Activated CD4-positive, alpha-beta T cell treated with anti-CD3 and anti-CD28 coated beads, Interleukin-2, amount 10 ng/mL, durations not matched to agents 7 days and 5 days (primary cell): ENCODE data around the gene CCL8. TPM values are rescaled to one million over a fixed set of nuclear protein-coding genes. Genes with fewer than 3 reads are reported as not detected.

Source experiments
- CTCF ChIA-PET: fragments of 350-600 bp; sonication (Branson Sonifier 250); formaldehyde crosslinking; loops from one replicate; lab custom pipeline; 2021; ENCODE audit warnings: antibody characterized with exemption; lab: Charles Lee
- POLR2A ChIA-PET: fragments of 350-600 bp; sonication (Branson Sonifier 250); formaldehyde crosslinking; loops from one replicate; lab custom pipeline; 2021; ENCODE audit warnings: antibody characterized with exemption; lab: Charles Lee
- DNase-seq: peaks from one replicate; pipeline ENCODE4 v3.0.0-alpha.2; 2020
- H3K27ac Mint-ChIP-seq: one replicate; pipeline ENCODE4 v1.8.0; 2021; ENCODE audit warnings: mild to moderate bottlenecking, moderate library complexity, mixed read lengths
- H3K27me3 Mint-ChIP-seq: one replicate; pipeline ENCODE4 v1.8.0; 2021; ENCODE audit warnings: mixed read lengths
- H3K36me3 Mint-ChIP-seq: one replicate; pipeline ENCODE4 v1.8.0; 2021; ENCODE audit warnings: low read depth, mixed read lengths
- H3K4me1 Mint-ChIP-seq: one replicate; pipeline ENCODE4 v1.8.0; 2021; ENCODE audit warnings: mixed read lengths
- H3K4me3 Mint-ChIP-seq: one replicate; pipeline ENCODE4 v1.8.0; 2021; ENCODE audit warnings: mild to moderate bottlenecking, moderate library complexity, mixed read lengths
- H3K9me3 Mint-ChIP-seq: one replicate; pipeline ENCODE4 v1.8.0; 2021; ENCODE audit warnings: mixed read lengths
- total RNA-seq, 2 experiments: library from RNA; stranded (reverse); gene quantifications; one replicate each; pipeline ENCODE4 v1.2.3, GENCODE V29; 2021

CCL8 gene
- total RNA-seq, result not detected

DNA sequence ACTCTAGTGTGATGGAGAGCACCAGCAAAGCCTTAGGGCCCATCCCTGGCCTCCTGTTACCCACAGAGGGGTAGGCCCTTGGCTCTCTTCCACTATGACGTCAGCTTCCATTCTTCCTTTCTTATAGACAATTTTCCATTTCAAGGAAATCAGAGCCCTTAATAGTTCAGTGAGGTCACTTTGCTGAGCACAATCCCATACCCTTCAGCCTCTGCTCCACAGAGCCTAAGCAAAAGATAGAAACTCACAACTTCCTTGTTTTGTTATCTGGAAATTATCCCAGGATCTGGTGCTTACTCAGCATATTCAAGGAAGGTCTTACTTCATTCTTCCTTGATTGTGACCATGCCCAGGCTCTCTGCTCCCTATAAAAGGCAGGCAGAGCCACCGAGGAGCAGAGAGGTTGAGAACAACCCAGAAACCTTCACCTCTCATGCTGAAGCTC is at the start of gene CCL8:
Gene CCL8 (plus strand): TSS at position 397 of the 445 bp plus-strand sequence. CDS start 67 bp downstream, outside the sequence.
- H3K27me3 Mint-ChIP-seq, result peaks cover 29% of the 10 kb centered on the region

DNA sequence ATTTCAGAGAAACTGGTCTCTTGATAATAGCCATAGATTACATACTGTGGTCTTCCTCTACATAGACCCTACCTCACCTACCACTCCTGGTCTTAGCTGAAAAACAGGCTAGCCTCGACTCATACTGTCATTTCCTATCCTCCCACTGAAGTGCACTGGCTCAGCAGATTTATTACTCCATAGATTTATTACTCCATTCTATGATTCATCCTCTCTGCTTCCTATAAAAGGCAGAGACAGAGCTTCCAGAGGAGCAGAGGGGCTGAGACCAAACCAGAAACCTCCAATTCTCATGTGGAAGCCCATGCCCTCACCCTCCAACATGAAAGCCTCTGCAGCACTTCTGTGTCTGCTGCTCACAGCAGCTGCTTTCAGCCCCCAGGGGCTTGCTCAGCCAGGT is 49.3 kb upstream of the CCL8 start, which contains the start of gene CCL7:
Gene CCL7 (plus strand): TSS at position 253 of the 400 bp plus-strand sequence. CDS start 70 bp downstream, at position 323.
- H3K4me1 Mint-ChIP-seq, result no peaks in the 10 kb centered on the region
- ChIA-PET CTCF (no interaction called here), POLR2A (no interaction called here)

More for the DNA sequence above, at the start of gene CCL8:
- CTCF ChIA-PET, result interaction anchor here (1.1 kb wide), 1 partner anchor 42 kb away, joined by 3 read pairs; no protein-coding TSS in a partner anchor
- POLR2A ChIA-PET, result no interaction called here
- H3K9me3 Mint-ChIP-seq, result no peaks in the 10 kb centered on the region
- no peak for DNase-seq
- no peaks in the 10 kb centered on the region for H3K36me3 Mint-ChIP-seq
- H3K4me1 Mint-ChIP-seq, result no peaks in the 10 kb centered on the region
- H3K4me3 Mint-ChIP-seq, result no peak within 1 kb of the TSS
- H3K27ac Mint-ChIP-seq, result no peak within 1 kb of the TSS

DNA sequence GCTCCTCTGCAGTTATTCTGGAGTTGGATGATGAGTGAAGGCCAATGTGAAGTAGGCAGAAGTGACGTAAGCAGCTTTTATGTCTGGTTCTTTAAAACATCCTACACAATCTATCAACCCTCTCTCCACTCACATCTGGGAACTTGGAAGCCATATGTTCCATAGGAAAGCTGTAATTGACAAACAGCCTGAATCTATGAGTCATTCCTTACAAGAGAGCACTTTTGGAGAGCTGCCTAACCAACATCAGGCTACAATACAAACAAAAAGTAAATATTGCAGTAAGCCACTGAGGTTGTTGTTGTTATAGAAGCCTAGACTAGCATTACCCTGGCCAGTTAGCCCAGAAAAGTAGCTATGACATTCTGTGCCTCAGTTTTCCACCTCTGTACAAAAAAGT is 43.4 kb upstream of the CCL8 start:
- H3K36me3 Mint-ChIP-seq, result no peaks in the 10 kb centered on the region
- no peaks in the 10 kb centered on the region for H3K4me1 Mint-ChIP-seq
- ChIA-PET POLR2A (no interaction called here), CTCF (no interaction called here)
- no peak overlapping the region for H3K27ac Mint-ChIP-seq
- no peaks in the 10 kb centered on the region for H3K9me3 Mint-ChIP-seq
- H3K4me3 Mint-ChIP-seq, result no peak overlapping the region
- peaks cover 55% of the 10 kb centered on the region for H3K27me3 Mint-ChIP-seq
- no peak for DNase-seq

More for the DNA sequence above, 49.3 kb upstream of the CCL8 start, which contains the start of gene CCL7:
- H3K4me3 Mint-ChIP-seq, result no peak within 1 kb of the TSS
- peaks cover 52% of the 10 kb centered on the region for H3K27me3 Mint-ChIP-seq
- no peaks in the 10 kb centered on the region for H3K9me3 Mint-ChIP-seq
- no peak within 1 kb of the TSS for H3K27ac Mint-ChIP-seq
- H3K36me3 Mint-ChIP-seq, result no peaks in the 10 kb centered on the region
- no peak for DNase-seq

DNA sequence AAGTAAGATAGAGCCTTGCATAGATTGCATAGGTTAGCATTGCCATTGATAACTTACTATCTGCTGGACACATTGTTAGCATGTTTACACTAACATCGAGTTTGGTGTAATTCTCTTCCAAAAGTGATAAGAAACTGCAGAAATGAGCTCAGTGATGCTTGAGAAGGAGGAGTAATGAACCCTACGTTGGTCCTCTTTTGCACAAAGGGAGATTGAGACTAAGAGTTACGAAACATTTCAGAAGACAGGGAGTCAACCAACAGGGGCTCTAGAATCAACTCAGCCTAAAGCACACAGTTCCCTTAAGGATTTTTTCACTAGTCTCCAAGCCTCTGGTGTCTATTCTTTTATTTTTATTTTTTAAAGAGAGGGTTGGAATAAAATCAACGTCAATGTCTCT is 42.4 kb upstream of the CCL8 start:
- no peak overlapping the region for H3K4me3 Mint-ChIP-seq
- H3K4me1 Mint-ChIP-seq, result no peaks in the 10 kb centered on the region
- ChIA-PET CTCF (no interaction called here), POLR2A (no interaction called here)
- H3K27ac Mint-ChIP-seq, result no peak overlapping the region
- peaks cover 53% of the 10 kb centered on the region for H3K27me3 Mint-ChIP-seq
- H3K36me3 Mint-ChIP-seq, result no peaks in the 10 kb centered on the region
- no peaks in the 10 kb centered on the region for H3K9me3 Mint-ChIP-seq
- no peak for DNase-seq

DNA sequence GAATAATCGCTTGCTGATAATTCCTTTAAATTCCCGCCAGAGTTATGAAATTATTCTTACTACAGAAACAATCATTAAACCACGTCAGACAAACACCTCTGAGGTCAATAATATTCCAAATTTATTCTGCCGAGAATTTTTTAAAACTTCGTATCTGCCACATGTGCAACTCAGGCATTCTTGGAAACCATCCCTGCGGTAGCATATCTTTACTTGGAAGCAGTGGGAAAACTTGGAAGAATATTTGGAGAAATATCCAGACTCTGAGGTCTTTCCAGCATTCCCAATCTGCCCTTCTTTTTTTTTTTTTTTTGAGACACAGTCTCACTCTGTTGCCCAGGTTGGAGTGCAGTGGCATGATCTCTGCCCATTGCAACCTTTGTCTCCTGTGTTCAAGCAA is 35.7 kb upstream of the CCL8 start:
- no peak overlapping the region for H3K27ac Mint-ChIP-seq
- ChIA-PET CTCF (no interaction called here), POLR2A (no interaction called here)
- H3K36me3 Mint-ChIP-seq, result no peaks in the 10 kb centered on the region
- H3K9me3 Mint-ChIP-seq, result no peaks in the 10 kb centered on the region
- peaks cover 34% of the 10 kb centered on the region for H3K27me3 Mint-ChIP-seq
- DNase-seq, result no peak
- H3K4me1 Mint-ChIP-seq, result no peaks in the 10 kb centered on the region
- H3K4me3 Mint-ChIP-seq, result no peak overlapping the region

DNA sequence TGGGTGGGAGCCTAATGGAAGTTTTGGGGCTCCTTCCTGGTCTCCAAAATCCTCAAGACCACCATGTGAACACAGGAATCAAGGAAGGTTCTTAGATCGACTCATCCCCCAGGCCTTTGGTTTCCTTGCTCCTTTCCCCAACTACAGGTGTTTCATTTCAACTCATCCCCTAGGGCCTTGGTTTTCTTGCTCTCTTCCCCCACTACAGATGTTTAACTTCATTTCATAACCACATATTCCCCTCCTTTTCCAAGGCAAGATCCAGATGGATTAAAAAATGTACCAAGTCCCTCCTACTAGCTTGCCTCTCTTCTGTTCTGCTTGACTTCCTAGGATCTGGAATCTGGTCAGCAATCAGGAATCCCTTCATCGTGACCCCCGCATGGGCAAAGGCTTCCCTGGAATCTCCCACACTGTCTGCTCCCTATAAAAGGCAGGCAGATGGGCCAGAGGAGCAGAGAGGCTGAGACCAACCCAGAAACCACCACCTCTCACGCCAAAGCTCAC is 33.9 kb upstream of the CCL8 start, which contains the start of gene CCL11:
Gene CCL11 (plus strand): TSS at position 457 of the 507 bp plus-strand sequence. CDS start 67 bp downstream, outside the sequence.
- H3K4me1 Mint-ChIP-seq, result no peaks in the 10 kb centered on the region
- ChIA-PET CTCF (no interaction called here), POLR2A (no interaction called here)

DNA sequence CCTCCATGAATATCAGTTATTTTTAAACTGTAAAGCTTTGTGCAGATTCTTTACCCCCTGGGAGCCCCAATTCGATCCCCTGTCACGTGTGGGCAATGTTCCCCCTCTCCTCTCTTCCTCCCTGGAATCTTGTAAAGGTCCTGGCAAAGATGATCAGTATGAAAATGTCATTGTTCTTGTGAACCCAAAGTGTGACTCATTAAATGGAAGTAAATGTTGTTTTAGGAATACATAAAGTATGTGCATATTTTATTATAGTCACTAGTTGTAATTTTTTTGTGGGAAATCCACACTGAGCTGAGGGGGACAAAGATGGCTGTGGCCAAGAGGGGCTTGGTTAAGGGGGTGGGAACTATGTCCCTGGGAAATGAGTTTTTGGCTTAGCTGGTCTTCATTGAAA is 31.4 kb upstream of the CCL8 start:
- Mint-ChIP-seq H3K4me1 (no peaks in the 10 kb centered on the region), H3K4me3 (no peak overlapping the region), H3K36me3 (no peaks in the 10 kb centered on the region), H3K27ac (no peak overlapping the region), H3K9me3 (no peaks in the 10 kb centered on the region), H3K27me3 (peaks cover 15% of the 10 kb centered on the region)
- CTCF ChIA-PET, result no interaction called here
- DNase-seq, result no peak
- POLR2A ChIA-PET, result no interaction called here

More for the DNA sequence above, 33.9 kb upstream of the CCL8 start, which contains the start of gene CCL11:
- no peak for DNase-seq
- Mint-ChIP-seq H3K27ac (no peak within 1 kb of the TSS), H3K4me3 (no peak within 1 kb of the TSS), H3K9me3 (no peaks in the 10 kb centered on the region), H3K27me3 (peaks cover 29% of the 10 kb centered on the region), H3K36me3 (no peaks in the 10 kb centered on the region)

DNA sequence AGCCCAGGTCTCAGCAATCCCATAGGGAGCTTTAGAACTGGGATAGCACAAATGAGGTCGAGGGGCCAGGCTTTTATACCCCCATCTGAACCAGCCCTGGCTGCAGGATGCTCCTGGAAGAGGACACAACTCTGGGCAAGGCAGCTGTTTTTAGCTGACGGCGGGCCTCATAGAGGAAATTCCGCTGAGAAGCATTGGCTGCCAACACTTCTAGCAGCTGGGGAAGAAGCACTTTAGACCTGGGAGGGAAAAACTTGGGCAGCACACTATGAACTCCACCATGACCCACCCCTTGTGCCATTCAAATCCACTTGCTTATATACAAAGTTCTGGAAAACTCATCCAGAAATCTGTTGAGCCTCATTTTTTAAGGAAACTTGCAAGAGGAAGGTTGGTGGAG is 28.6 kb upstream of the CCL8 start:
- no peak for DNase-seq
- Mint-ChIP-seq H3K9me3 (no peaks in the 10 kb centered on the region), H3K4me3 (no peak overlapping the region), H3K27ac (no peak overlapping the region), H3K27me3 (peaks cover 10% of the 10 kb centered on the region), H3K36me3 (no peaks in the 10 kb centered on the region), H3K4me1 (no peaks in the 10 kb centered on the region)
- ChIA-PET CTCF (no interaction called here), POLR2A (no interaction called here)

DNA sequence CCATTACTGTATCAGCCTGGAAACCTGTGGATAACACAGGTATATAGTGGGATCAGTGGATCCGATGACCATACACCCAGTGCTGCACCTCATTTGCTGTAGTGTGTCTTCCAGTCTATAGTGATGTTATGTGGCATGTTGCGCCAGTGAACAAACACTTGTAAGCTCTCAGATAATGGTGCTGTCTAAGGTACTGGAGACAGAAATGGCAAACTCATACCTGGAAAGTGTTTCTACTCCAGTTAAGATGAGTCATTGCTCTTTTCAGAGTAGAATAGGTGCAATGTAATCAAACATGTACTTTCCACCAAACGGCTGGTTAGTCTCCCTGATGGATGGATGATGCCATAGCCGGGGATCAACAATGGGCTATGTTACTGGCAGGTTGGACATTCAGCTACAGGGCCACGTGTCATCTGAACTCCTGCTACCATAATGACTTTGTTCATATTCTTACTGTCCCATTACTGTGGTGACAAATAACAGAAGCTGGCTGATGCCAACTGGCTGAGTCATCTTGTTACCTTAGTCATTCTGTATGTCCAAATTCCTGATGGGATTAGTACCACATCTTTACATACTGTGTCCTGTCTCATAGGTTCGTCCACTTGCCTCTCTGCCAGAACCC is 27.4 kb upstream of the CCL8 start:
- ChIA-PET CTCF (interaction anchor here (1.6 kb wide), 1 partner anchor 70 kb away, joined by 4 read pairs; no protein-coding TSS in a partner anchor), POLR2A (no interaction called here)
- Mint-ChIP-seq H3K4me3 (no peak overlapping the region), H3K27me3 (peaks cover 12% of the 10 kb centered on the region), H3K27ac (no peak overlapping the region), H3K9me3 (no peaks in the 10 kb centered on the region), H3K36me3 (no peaks in the 10 kb centered on the region), H3K4me1 (no peaks in the 10 kb centered on the region)
- DNase-seq, result no peak

DNA sequence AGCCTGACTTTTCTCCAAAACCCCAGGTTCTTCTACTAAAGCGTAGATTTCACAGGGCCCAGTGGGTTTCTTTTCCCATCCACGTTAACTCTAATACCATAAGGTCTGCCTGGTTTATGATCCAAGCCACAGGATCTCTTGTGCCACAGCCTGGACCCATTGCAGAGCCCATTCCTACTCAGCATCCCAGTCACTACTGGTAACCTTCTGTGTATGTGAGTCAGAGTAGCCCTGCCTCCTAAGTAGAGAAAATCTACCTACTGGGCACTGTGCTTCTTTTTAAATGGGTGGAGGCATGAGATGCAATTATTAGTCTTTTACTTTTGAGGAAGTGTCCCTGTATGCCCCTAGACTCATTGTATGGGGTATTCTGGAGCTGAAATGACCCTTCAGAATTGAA is 20.2 kb upstream of the CCL8 start:
- ChIA-PET CTCF (no interaction called here), POLR2A (no interaction called here)
- no peaks in the 10 kb centered on the region for H3K36me3 Mint-ChIP-seq
- H3K27me3 Mint-ChIP-seq, result peaks cover 8% of the 10 kb centered on the region
- H3K4me3 Mint-ChIP-seq, result no peak overlapping the region
- H3K27ac Mint-ChIP-seq, result no peak overlapping the region
- H3K4me1 Mint-ChIP-seq, result peaks cover 4% of the 10 kb centered on the region
- peaks cover 4% of the 10 kb centered on the region for H3K9me3 Mint-ChIP-seq
- DNase-seq, result no peak

DNA sequence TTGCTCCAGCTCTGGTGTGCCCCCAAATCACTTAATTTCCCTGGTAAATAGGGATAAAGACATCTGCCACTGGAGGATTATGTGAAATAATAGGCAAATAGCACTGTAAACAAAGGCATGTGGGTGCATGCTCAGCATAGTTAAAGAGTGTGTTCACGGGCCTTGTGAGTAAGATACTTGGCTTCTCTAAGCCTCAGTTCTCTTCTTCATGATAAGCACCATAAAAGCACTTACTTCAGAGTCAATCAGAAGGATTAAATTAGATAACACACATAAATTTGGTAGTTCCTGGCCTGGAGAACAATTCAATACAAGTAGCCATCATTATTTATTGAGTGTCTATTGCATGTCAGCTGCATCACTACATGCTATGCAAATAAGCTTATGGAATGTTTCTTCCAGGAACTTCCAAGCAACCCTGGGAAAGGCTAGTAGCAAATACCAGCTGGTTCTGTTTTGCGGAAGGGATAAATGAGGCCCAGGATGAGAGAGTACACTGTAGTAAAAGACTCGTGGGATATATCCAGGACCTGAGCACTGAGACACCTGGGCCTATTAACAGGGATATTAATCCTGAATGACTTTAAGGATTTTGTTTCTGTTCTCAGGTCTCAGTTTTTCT is 19.2 kb upstream of the CCL8 start:
- peaks cover 4% of the 10 kb centered on the region for H3K4me1 Mint-ChIP-seq
- peaks cover 4% of the 10 kb centered on the region for H3K9me3 Mint-ChIP-seq
- CTCF ChIA-PET, result no interaction called here
- no peaks in the 10 kb centered on the region for H3K36me3 Mint-ChIP-seq
- POLR2A ChIA-PET, result no interaction called here
- DNase-seq, result no peak
- H3K27me3 Mint-ChIP-seq, result peaks cover 8% of the 10 kb centered on the region
- H3K4me3 Mint-ChIP-seq, result no peak overlapping the region
- H3K27ac Mint-ChIP-seq, result no peak overlapping the region

DNA sequence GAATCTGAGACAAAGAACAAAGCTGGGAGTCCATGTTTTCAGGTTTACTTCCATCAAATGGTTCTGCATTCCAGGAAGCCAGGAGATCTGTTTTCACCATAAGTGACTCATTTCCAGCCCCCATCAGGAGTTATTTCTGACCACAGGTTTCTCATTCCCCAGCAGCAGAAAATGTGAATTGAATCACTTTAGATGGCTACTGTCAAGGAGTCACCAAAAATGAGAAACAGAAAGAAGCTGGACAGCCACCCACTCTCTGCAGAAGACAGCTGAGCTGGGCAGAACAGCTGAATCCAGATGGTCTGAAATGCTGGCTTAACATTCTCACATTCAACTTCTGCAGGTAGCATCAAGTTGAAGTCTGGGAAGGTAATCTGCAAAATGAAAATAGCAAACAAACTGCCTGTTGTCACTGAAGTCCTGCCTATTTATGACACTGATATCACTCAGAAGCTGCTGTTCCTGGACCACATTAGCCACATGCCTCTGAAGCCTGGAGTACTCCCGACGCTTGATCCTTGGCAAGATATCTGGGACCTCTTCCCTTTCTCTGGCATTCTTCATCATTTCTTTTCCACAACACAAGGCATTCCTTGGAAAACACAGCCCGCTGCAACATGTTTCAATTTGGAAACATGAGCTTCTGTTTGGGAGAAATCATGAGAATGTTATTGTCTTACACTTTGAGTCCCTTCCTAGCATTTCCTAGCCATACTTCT is 18.4 kb upstream of the CCL8 start:
- no peaks in the 10 kb centered on the region for H3K36me3 Mint-ChIP-seq
- DNase-seq, result no peak
- H3K27me3 Mint-ChIP-seq, result peaks cover 7% of the 10 kb centered on the region
- ChIA-PET CTCF (no interaction called here), POLR2A (no interaction called here)
- peaks cover 4% of the 10 kb centered on the region for H3K9me3 Mint-ChIP-seq
- H3K4me1 Mint-ChIP-seq, result peaks cover 4% of the 10 kb centered on the region
- no peak overlapping the region for H3K27ac Mint-ChIP-seq
- no peak overlapping the region for H3K4me3 Mint-ChIP-seq

DNA sequence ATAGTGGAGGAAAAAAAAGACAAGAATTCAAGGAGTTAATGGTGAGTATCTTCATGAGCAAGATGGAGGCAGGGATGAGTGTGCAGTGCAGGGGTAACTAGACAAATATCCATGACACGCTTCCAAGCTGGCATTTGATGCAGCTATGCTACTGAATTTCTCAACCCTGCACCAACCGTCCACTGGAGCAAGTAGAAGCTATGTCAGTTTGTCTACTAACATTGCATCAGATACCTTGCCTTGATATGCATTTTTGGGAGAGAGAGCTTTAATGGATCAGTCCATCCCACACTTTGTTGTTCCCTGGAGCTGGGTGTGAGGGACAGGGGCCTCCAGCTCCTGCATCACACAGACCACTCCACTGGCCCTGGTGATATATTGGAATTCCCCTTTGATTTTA is 17.2 kb upstream of the CCL8 start:
- Mint-ChIP-seq H3K4me1 (peaks cover 7% of the 10 kb centered on the region), H3K27ac (no peak overlapping the region), H3K36me3 (no peaks in the 10 kb centered on the region), H3K9me3 (peaks cover 4% of the 10 kb centered on the region), H3K4me3 (no peak overlapping the region), H3K27me3 (peaks cover 7% of the 10 kb centered on the region)
- no peak for DNase-seq
- ChIA-PET CTCF (interaction anchor here (0.9 kb wide), 1 partner anchor 101 kb away, joined by 3 read pairs; no protein-coding TSS in a partner anchor), POLR2A (no interaction called here)
